ENCODE results near the gene LOXL4.

LOXL4 gene

DNA sequence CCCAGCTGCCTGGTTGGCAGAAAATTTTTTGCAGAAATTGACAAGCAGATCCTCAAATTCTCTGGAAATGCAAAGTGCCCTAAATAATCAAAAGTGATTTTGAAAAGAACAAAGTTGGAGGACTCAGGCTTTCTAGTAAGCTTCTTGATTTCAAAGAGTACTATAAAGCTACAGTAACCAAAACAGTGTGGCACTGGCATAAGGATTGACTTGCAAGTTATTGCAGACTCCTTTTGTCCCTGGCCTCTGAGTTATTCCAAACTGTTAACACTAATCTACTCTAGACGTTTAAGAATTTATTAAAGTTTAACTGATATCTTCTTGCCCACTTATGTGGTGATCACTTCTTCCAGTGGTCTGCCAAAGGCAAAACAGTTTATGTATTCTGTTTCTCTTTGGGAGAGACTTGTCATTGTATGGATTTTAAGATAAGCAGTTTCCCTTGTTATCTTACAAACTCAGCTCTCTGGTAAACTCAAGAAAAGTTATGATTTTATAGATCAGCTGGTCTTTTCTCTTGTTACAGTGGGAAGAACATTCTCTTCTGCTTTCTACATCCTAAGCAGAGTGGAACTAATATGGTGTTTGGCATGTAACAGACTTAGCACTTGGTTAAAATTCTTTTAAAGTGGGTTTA lies 41.4 kb downstream of the LOXL4 start:
- FAIRE-seq, result no peak
- DNase-seq (ENCODE audit: insufficient read length, low spot score), result no peak
- TF ChIP-seq, protein P1, sequence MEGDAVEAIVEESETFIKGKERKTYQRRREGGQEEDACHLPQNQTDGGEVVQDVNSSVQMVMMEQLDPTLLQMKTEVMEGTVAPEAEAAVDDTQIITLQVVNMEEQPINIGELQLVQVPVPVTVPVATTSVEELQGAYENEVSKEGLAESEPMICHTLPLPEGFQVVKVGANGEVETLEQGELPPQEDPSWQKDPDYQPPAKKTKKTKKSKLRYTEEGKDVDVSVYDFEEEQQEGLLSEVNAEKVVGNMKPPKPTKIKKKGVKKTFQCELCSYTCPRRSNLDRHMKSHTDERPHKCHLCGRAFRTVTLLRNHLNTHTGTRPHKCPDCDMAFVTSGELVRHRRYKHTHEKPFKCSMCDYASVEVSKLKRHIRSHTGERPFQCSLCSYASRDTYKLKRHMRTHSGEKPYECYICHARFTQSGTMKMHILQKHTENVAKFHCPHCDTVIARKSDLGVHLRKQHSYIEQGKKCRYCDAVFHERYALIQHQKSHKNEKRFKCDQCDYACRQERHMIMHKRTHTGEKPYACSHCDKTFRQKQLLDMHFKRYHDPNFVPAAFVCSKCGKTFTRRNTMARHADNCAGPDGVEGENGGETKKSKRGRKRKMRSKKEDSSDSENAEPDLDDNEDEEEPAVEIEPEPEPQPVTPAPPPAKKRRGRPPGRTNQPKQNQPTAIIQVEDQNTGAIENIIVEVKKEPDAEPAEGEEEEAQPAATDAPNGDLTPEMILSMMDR (IDR thresholded peaks at IDR 0.05; ENCODE audit: insufficient read depth, missing control alignments), result no peak

DNA sequence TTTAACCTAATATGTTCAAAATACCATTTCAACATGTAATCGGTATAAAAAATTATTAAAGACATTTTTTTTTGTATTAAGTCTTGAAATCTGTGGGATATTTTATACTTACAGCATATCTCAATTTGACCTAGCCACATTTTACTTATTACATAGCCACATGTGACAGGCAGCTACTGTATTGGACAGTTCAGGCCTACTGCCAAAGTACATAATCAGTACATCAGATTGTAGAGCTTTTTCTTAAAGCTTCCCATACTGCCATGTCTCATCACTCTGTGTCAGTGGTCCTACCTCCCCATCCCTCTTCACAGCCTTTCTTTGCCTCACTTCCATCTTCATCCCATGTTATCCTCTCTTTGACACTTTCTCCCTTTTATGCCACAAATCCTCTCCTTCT lies 43.0 kb downstream of the LOXL4 start:
- FAIRE-seq (no peak), DNase-seq (ENCODE audit: insufficient read length, low spot score) (no peak)
- TF ChIP-seq, protein P1 (IDR thresholded peaks at IDR 0.05; ENCODE audit: insufficient read depth, missing control alignments), result no peak

DNA sequence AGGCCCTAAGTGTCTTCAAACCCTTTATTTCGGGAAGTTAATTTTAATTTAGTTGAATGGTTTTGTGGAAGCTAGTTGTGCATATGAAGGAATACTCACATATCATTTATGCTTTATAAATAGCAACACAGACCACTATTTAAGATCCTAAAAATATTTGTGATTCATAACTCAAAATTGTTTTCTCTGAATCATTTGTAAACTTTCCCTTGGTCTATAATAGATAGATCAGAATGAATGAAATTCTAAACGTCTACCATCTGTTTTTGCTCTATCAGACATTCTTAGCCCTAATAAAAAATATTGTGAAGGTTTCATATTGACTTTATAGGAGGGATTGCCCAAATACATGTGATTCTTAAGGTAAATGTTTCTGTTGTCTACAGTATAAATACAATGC lies 43.5 kb downstream of the LOXL4 start:
- TF ChIP-seq, protein P1 (IDR thresholded peaks at IDR 0.05; ENCODE audit: insufficient read depth, missing control alignments), result no peak
- DNase-seq (ENCODE audit: insufficient read length, low spot score), result no peak
- no peak for FAIRE-seq

DNA sequence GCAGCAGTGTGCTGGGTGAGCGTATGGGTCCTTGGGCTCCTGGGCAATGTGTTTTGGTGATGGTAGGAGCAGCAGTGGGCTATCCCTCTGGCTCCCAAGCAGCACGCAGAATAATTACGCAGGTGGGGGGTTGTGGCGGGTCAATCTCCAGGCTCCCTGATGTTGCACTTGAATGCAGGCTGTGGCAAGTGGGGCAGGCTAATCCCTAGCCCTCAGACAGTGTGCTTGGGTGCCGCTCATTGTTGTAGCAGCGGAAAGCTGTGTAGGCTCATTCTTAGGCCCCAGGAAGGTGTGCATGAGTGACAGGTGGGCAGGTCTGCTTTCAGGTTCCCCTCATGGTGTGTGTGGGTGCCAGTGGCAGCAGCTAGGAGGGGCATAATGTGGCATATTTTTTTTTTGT lies 44.1 kb downstream of the LOXL4 start:
- no peak for DNase-seq (ENCODE audit: insufficient read length, low spot score)
- no peak for FAIRE-seq
- TF ChIP-seq, protein P1 (IDR thresholded peaks at IDR 0.05; ENCODE audit: insufficient read depth, missing control alignments), result no peak

DNA sequence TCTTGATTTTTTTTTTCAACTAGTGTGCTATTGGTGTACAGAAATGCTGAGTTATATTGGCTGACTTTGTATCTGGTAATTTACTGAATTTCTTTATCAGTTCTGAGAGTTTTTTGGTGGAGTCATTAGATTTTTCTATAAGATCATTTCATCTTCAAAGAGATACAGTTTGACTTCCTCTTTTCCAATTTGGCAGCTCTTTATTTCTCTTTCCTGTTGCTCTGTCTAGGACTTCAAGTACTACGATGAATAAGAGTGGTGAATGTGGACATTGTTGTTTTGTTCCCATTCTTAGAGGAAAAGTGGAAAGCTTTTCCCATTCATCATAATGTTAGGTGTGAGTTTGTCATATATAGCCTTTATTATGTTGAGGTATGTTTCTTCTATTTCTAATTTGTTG lies 50.2 kb downstream of the LOXL4 start:
- no peak for FAIRE-seq
- TF ChIP-seq, protein P1 (IDR thresholded peaks at IDR 0.05; ENCODE audit: insufficient read depth, missing control alignments), result no peak
- DNase-seq (ENCODE audit: insufficient read length, low spot score), result no peak

DNA sequence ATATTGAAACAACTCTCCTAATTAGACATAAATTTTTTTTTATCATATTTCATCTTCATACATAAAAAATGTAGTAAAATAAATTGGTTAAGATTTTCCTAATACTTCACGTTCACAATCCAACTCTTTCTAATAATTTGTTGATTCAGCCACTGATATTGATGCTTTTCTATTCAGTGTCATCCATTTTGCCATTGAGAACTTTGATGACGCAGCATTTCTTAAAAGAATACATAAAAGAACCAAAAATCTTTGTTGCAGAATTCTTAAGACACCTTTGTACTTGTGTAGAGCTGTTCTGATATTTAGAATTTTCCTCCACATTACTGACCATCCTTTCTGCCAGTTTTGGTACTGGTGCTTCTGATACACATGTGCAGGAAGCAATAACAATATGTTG lies 52.6 kb downstream of the LOXL4 start:
- no peak for DNase-seq (ENCODE audit: insufficient read length, low spot score)
- TF ChIP-seq, protein P1 (IDR thresholded peaks at IDR 0.05; ENCODE audit: insufficient read depth, missing control alignments), result no peak
- FAIRE-seq, result no peak

DNA sequence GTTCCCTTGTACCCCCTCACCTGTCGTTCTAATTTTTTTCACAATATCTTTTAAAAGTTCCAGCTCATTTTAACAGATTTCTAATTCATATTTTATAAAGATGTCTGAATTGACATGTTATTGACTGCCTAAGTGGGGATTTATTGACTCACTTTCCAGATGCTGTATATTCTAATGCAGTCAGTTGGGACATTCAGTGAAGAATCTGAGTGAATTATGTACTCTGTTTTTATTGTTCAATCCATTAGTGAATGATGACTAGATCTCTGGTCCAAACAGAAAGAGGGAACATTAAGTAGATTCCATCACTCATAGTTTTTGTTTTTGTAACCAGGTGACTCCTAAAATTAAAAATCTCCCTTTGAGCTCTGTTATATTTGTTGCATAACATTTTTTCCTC lies 54.3 kb downstream of the LOXL4 start:
- FAIRE-seq, result no peak
- no peak for DNase-seq (ENCODE audit: insufficient read length, low spot score)
- TF ChIP-seq, protein P1 (IDR thresholded peaks at IDR 0.05; ENCODE audit: insufficient read depth, missing control alignments), result no peak

Measured in D721Med (cell line).